ENCODE results near the gene USP16. TPM values are rescaled to one million over a fixed set of nuclear protein-coding genes. Genes with fewer than 3 reads are reported as not detected.

The USP16 gene
- total RNA-seq, 4 donors from 2014 or later, result 20.7 to 30.0 (median 25.5) TPM

GRCh38 chr21:29080454-29080941, 56.0 kb downstream of the USP16 start:
- no peak overlapping the region for H3K27ac ChIP-seq
- no peaks in the 10 kb centered on the region for H3K4me1 ChIP-seq
- H3K4me3 ChIP-seq, result no peak overlapping the region
- TF ChIP-seq POLR2AphosphoS5 (IDR thresholded peaks at IDR 0.05) (no peak), EP300 (IDR thresholded peaks at IDR 0.05) (no peak), POLR2A (IDR thresholded peaks at IDR 0.05) (no peak), CTCF (IDR thresholded peaks at IDR 0.05) (no peak)
- H3K9me3 ChIP-seq, result no peaks in the 10 kb centered on the region
- no peaks in the 10 kb centered on the region for H3K36me3 ChIP-seq
- 61% methylated on average over 6 of the region's 6 CpGs for WGBS
- H3K27me3 ChIP-seq, result no peaks in the 10 kb centered on the region
- DNase-seq (ENCODE audit: low spot score in 2 of 2), result no peak

GRCh38 chr21:29082046-29082815, 57.8 kb downstream of the USP16 start:
- H3K9me3 ChIP-seq, result no peaks in the 10 kb centered on the region
- H3K4me3 ChIP-seq, result no peak overlapping the region
- H3K4me1 ChIP-seq, result no peaks in the 10 kb centered on the region
- no peaks in the 10 kb centered on the region for H3K36me3 ChIP-seq
- TF ChIP-seq POLR2A (IDR thresholded peaks at IDR 0.05) (no peak), CTCF (IDR thresholded peaks at IDR 0.05) (no peak), EP300 (IDR thresholded peaks at IDR 0.05) (no peak), POLR2AphosphoS5 (IDR thresholded peaks at IDR 0.05) (no peak)
- 93% methylated on average over 3 of the region's 3 CpGs for WGBS
- no peak for DNase-seq (ENCODE audit: low spot score in 2 of 2)
- H3K27me3 ChIP-seq, result no peaks in the 10 kb centered on the region
- H3K27ac ChIP-seq, result no peak overlapping the region

GRCh38 chr21:29083306-29083705, 58.8 kb downstream of the USP16 start:
- WGBS, result 91% methylated on average over 3 of the region's 3 CpGs
- H3K27ac ChIP-seq, result no peak overlapping the region
- no peak for DNase-seq (ENCODE audit: low spot score in 2 of 2)
- no peaks in the 10 kb centered on the region for H3K4me1 ChIP-seq
- no peak for TF ChIP-seq POLR2A (IDR thresholded peaks at IDR 0.05)
- TF ChIP-seq CTCF (IDR thresholded peaks at IDR 0.05), result no peak
- TF ChIP-seq EP300 (IDR thresholded peaks at IDR 0.05), result no peak
- TF ChIP-seq POLR2AphosphoS5 (IDR thresholded peaks at IDR 0.05), result no peak
- H3K9me3 ChIP-seq, result no peaks in the 10 kb centered on the region
- no peaks in the 10 kb centered on the region for H3K27me3 ChIP-seq
- no peak overlapping the region for H3K4me3 ChIP-seq
- no peaks in the 10 kb centered on the region for H3K36me3 ChIP-seq

- no peak overlapping the region for H3K27ac ChIP-seq
- H3K9me3 ChIP-seq, result no peaks in the 10 kb centered on the region
- H3K4me3 ChIP-seq, result no peak overlapping the region
- H3K27me3 ChIP-seq, result no peaks in the 10 kb centered on the region
- no peaks in the 10 kb centered on the region for H3K36me3 ChIP-seq
- DNase-seq (ENCODE audit: low spot score in 2 of 2), result no peak
- 56% methylated on average over 2 of the region's 2 CpGs for WGBS
- TF ChIP-seq CTCF (IDR thresholded peaks at IDR 0.05) (no peak), POLR2A (IDR thresholded peaks at IDR 0.05) (no peak), POLR2AphosphoS5 (IDR thresholded peaks at IDR 0.05) (no peak), EP300 (IDR thresholded peaks at IDR 0.05) (no peak)
- no peaks in the 10 kb centered on the region for H3K4me1 ChIP-seq
These were observed 59.9 kb downstream of the USP16 start for GRCh38 chr21:29084372-29084771.

GRCh38 chr21:29085106-29085752, 60.8 kb downstream of the USP16 start:
- Histone ChIP-seq H3K27me3 (no peaks in the 10 kb centered on the region), H3K4me3 (no peak overlapping the region), H3K36me3 (no peaks in the 10 kb centered on the region), H3K27ac (no peak overlapping the region), H3K9me3 (no peaks in the 10 kb centered on the region), H3K4me1 (no peaks in the 10 kb centered on the region)
- 76% methylated on average over 8 of the region's 8 CpGs for WGBS
- no peak for TF ChIP-seq EP300 (IDR thresholded peaks at IDR 0.05)
- no peak for DNase-seq (ENCODE audit: low spot score in 2 of 2)
